HUES48 (cell line): ENCODE results near the gene CLTA.
A peak's percentile ranks its signal among the peaks of the same experiment; 100 is the strongest.
"Not testable (repeated sequence)": the region's sequence is repeated elsewhere in the genome, so short reads cannot be mapped to it uniquely, and the experiment has no call there.

ENCODE experiments used
- H3K27ac ChIP-seq: one replicate; pipeline ENCODE4 v1.7.0; 2013; ENCODE audit warnings: low read depth, low read length, inconsistent platforms
- H3K27me3 ChIP-seq: 2 replicates; pipeline ENCODE4 v1.6.1; 2013; ENCODE audit warnings: mild to moderate bottlenecking, low read length; ENCODE audit not compliant: control insufficient read depth, insufficient read depth
- H3K36me3 ChIP-seq: 2 replicates; pipeline ENCODE4 v1.6.1; 2013; ENCODE audit warnings: low read length; ENCODE audit not compliant: control insufficient read depth, insufficient read depth
- H3K4me1 ChIP-seq: 2 replicates; pipeline ENCODE4 v1.6.1; 2013; ENCODE audit warnings: mild to moderate bottlenecking, low read length; ENCODE audit not compliant: control insufficient read depth, insufficient read depth
- H3K4me3 ChIP-seq: 2 replicates; pipeline ENCODE4 v1.5.1; 2013; ENCODE audit warnings: mild to moderate bottlenecking, low read depth, low read length
- H3K9ac ChIP-seq: 2 replicates; pipeline ENCODE4 v1.6.1; 2013; ENCODE audit warnings: mild to moderate bottlenecking, low read depth, low read length, moderate library complexity
- H3K9me3 ChIP-seq: 2 replicates; pipeline ENCODE4 v1.6.1; 2013; ENCODE audit warnings: low read length; ENCODE audit not compliant: control insufficient read depth, insufficient read depth

CLTA gene

GRCh38 chr9:36169708-36170107 is 21.0 kb upstream of the CLTA start:
- no peak overlapping the region for H3K27ac ChIP-seq
- no peak overlapping the region for H3K4me3 ChIP-seq
- no peak overlapping the region for H3K9ac ChIP-seq
- H3K4me1 ChIP-seq, result peaks cover 4% of the 10 kb centered on the region; the same call in 1 of the 2 replicates
- no peaks in the 10 kb centered on the region for H3K36me3 ChIP-seq
- H3K9me3 ChIP-seq, result no peaks in the 10 kb centered on the region
- no peaks in the 10 kb centered on the region for H3K27me3 ChIP-seq

- no peak overlapping the region for H3K9ac ChIP-seq
- H3K4me3 ChIP-seq, result no peak overlapping the region
- no peaks in the 10 kb centered on the region for H3K4me1 ChIP-seq
- no peaks in the 10 kb centered on the region for H3K27me3 ChIP-seq
- no peaks in the 10 kb centered on the region for H3K36me3 ChIP-seq
- no peak overlapping the region for H3K27ac ChIP-seq
- no peaks in the 10 kb centered on the region for H3K9me3 ChIP-seq
Observed at GRCh38 chr9:36170531-36170930, 20.2 kb upstream of the CLTA start.

DNA sequence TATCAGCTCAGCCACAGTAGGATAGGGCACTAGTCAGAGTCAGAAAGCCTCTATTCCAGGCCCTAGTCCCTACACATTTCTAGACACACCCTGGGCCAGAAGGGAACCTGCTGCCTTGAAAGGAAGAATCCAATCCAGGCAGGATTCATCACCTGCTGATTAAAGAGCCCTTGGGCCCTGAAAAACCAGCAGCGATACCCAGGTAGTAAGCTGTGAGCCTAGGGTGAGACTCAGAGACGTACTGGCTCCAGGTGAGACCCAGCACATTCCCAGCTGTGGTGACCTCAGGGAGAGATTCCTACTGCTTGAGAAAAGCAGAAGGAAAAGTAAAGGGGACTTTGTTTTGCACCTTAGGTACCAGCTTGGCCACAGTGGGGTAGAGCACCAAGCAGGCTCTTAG is 16.9 kb upstream of the CLTA start:
- Histone ChIP-seq H3K9me3 (no peaks in the 10 kb centered on the region), H3K4me3 (no peak overlapping the region), H3K27me3 (no peaks in the 10 kb centered on the region), H3K36me3 (no peaks in the 10 kb centered on the region), H3K9ac (no peak overlapping the region), H3K27ac (no peak overlapping the region), H3K4me1 (no peaks in the 10 kb centered on the region)

DNA sequence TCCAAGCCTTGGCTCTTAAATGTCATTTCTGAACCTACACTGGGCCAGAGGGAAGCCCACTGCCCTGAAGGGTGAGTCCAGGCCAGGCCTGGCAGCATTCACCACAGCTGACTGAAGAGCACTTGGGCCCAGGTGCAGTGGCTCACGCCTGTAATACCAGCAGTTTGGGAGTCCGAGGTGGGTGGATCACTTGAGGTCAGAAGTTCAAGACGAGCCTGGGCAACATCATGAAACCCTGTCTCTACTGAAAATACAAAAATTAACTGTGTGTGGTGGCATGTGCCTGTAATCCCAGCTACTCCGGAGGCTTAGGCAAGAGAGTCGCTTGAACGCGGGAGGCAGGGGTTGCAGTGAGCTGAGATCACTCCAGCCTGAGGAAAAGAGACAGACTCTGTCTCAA is 16.4 kb upstream of the CLTA start:
- Histone ChIP-seq H3K9ac (no peak overlapping the region), H3K4me3 (no peak overlapping the region), H3K4me1 (no peaks in the 10 kb centered on the region), H3K36me3 (no peaks in the 10 kb centered on the region), H3K27me3 (no peaks in the 10 kb centered on the region), H3K27ac (no peak overlapping the region), H3K9me3 (no peaks in the 10 kb centered on the region)

DNA sequence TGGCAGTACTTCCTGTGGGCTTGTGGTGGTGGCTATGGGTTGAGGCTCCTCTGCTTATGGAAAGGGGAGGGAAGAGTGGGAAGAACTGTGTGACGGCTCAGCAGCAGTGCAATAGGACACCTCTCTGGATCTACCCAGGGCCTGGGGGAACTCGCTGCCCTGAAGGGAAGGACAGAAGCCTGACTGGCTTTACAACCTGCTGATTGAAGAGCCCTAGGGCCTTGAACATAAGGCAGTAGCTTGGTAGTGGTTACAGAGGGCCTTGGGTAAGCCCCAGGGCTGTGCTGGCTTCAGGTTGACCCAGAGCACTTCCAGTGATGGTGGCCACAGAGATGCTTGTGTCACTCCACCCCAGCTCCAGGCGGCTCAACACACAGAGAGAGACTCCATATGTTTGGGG is 16.0 kb upstream of the CLTA start:
- Histone ChIP-seq H3K4me1 (no peaks in the 10 kb centered on the region), H3K27me3 (no peaks in the 10 kb centered on the region), H3K4me3 (no peak overlapping the region), H3K36me3 (no peaks in the 10 kb centered on the region), H3K9me3 (no peaks in the 10 kb centered on the region), H3K9ac (no peak overlapping the region), H3K27ac (no peak overlapping the region)

- H3K27me3 ChIP-seq, H3K36me3 ChIP-seq, H3K9ac ChIP-seq, H3K4me3 ChIP-seq, H3K9me3 ChIP-seq, H3K4me1 ChIP-seq, H3K27ac ChIP-seq: not testable (repeated sequence)
Observed at GRCh38 chr9:36175209-36175608, 15.5 kb upstream of the CLTA start.

- not testable (repeated sequence) for H3K9ac ChIP-seq, H3K4me3 ChIP-seq, H3K9me3 ChIP-seq, H3K4me1 ChIP-seq, H3K27me3 ChIP-seq, H3K27ac ChIP-seq, H3K36me3 ChIP-seq
Observed at GRCh38 chr9:36176496-36176895, 14.2 kb upstream of the CLTA start.

GRCh38 chr9:36177571-36177970 is 13.2 kb upstream of the CLTA start:
- Histone ChIP-seq H3K4me1 (no peaks in the 10 kb centered on the region), H3K4me3 (no peak overlapping the region), H3K27ac (no peak overlapping the region), H3K27me3 (no peaks in the 10 kb centered on the region), H3K9me3 (no peaks in the 10 kb centered on the region), H3K9ac (no peak overlapping the region), H3K36me3 (no peaks in the 10 kb centered on the region)

- not testable (repeated sequence) for H3K9ac ChIP-seq, H3K9me3 ChIP-seq, H3K27ac ChIP-seq, H3K27me3 ChIP-seq, H3K36me3 ChIP-seq, H3K4me1 ChIP-seq, H3K4me3 ChIP-seq
Observed at GRCh38 chr9:36180243-36180642, 10.5 kb upstream of the CLTA start.

DNA sequence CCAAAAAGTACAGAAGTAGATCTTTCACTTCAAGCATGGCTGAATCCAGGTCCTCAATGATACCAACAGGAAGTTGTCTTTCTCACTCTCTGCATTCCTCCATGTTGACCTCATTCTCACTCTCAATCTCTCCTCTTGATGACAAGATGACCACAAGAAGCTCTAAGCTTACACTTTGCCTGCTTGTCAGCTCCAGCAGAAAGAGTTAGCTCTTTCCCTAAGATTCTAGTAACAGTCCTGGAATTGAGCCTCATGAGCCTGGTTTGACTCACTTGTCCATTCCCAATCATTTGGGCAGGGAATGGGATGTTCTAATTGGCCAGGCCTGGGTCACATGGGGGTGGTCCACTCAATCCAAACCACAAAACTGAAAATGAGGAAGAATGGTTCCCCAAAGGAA is 3.3 kb upstream of the CLTA start:
- Histone ChIP-seq H3K36me3 (no peaks in the 10 kb centered on the region), H3K27me3 (no peaks in the 10 kb centered on the region), H3K27ac (no peak overlapping the region)

GRCh38 chr9:36188212-36188611 is 2.5 kb upstream of the CLTA start:
- Histone ChIP-seq H3K27ac (no peak overlapping the region), H3K4me3 (no peak overlapping the region), H3K27me3 (no peaks in the 10 kb centered on the region), H3K9me3 (no peaks in the 10 kb centered on the region), H3K9ac (no peak overlapping the region), H3K4me1 (peaks cover 23% of the 10 kb centered on the region), H3K36me3 (0 out of 2 replicates have a peak, but pooled peaks cover 3% of the 10 kb centered on the region)

More for the DNA sequence above, 3.3 kb upstream of the CLTA start:
- H3K4me3 ChIP-seq, result no peak overlapping the region
- H3K4me1 ChIP-seq, result peaks cover 16% of the 10 kb centered on the region; the same call in 1 of the 2 replicates
- no peaks in the 10 kb centered on the region for H3K9me3 ChIP-seq
- H3K9ac ChIP-seq, result no peak overlapping the region

- H3K36me3 ChIP-seq, result peaks cover 11% of the 10 kb centered on the region
- H3K9me3 ChIP-seq, result no peaks in the 10 kb centered on the region
- peak overlapping the region; percentile 70; the same call in 1 of the 2 replicates for H3K9ac ChIP-seq
- H3K4me1 ChIP-seq, result peaks cover 23% of the 10 kb centered on the region
- H3K27ac ChIP-seq, result peak overlapping the region; percentile 95
- H3K4me3 ChIP-seq, result peak overlapping the region; percentile 94
- no peaks in the 10 kb centered on the region for H3K27me3 ChIP-seq
Observed at GRCh38 chr9:36189976-36190375, 745 bp upstream of the CLTA start.
